ENCODE measurements around the gene KIF3A. TPM values are rescaled to one million over a fixed set of nuclear protein-coding genes. Genes with fewer than 3 reads are reported as not detected.

The KIF3A gene
- total RNA-seq, 4 donors from 2014 or later: 1.5 to 32.2 (median 4.0) TPM

DNA sequence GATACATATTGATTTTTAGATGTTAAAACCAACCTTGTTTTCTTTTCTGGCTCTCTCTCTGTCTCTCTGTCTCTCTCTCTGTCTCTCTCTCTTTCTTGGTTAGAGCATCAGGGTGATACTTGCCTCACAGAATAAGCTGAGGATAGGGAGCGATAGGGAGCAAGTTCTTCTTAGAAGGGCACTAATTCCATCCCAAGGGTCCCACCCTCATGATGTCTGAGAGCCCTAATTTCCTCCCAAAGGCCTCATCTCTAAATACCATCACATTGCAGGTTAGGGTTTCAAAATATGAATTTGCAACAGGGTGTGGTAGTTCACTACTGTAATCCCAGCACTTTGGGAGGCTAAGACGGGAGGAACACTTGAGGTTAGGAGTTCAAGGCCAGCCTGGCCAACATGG, 4.8 kb upstream of the KIF3A start:
- DNase-seq: no peak
- Histone ChIP-seq H3K36me3 (no peaks in the 10 kb centered on the region), H3K27ac (no peak overlapping the region), H3K4me3 (no peak overlapping the region), H3K27me3 (peaks cover 0 to 3% of the 10 kb centered on the region in 2 donors), H3K4me1 (peaks cover 0 to 3% (median 0%) of the 10 kb centered on the region in 4 donors), H3K9me3 (no peaks in the 10 kb centered on the region)
- TF ChIP-seq POLR2A (IDR thresholded peaks at IDR 0.05): no peak
- TF ChIP-seq, protein P1, sequence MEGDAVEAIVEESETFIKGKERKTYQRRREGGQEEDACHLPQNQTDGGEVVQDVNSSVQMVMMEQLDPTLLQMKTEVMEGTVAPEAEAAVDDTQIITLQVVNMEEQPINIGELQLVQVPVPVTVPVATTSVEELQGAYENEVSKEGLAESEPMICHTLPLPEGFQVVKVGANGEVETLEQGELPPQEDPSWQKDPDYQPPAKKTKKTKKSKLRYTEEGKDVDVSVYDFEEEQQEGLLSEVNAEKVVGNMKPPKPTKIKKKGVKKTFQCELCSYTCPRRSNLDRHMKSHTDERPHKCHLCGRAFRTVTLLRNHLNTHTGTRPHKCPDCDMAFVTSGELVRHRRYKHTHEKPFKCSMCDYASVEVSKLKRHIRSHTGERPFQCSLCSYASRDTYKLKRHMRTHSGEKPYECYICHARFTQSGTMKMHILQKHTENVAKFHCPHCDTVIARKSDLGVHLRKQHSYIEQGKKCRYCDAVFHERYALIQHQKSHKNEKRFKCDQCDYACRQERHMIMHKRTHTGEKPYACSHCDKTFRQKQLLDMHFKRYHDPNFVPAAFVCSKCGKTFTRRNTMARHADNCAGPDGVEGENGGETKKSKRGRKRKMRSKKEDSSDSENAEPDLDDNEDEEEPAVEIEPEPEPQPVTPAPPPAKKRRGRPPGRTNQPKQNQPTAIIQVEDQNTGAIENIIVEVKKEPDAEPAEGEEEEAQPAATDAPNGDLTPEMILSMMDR (IDR thresholded peaks at IDR 0.05): no peak

DNA sequence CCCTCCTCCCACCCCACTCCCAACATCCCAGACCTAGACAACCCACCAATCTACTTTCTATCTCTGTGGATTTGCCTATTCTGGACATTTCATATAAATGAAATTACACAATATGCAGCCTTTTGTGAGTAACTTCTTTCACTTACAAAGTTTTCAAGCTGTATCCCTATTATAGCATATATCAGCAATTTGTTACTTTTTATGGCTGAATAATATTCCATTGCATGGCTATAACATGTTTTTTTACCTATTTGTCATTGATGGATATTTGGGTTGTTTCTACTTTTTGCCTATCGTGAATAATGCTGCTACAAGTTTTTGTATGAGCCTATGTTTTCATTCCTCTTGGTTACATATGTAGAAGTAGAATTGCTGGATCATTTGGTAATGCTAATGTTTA, 1.9 kb upstream of the KIF3A start:
- Histone ChIP-seq H3K27me3 (no peaks in the 10 kb centered on the region), H3K4me3 (no peak overlapping the region), H3K9me3 (no peaks in the 10 kb centered on the region), H3K27ac (no peak overlapping the region), H3K36me3 (no peaks in the 10 kb centered on the region), H3K4me1 (peaks cover 0 to 6% (median 2%) of the 10 kb centered on the region in 4 donors)
- TF ChIP-seq, protein P1 (IDR thresholded peaks at IDR 0.05): no peak
- no peak for TF ChIP-seq POLR2A (IDR thresholded peaks at IDR 0.05)
- no peak for DNase-seq

DNA sequence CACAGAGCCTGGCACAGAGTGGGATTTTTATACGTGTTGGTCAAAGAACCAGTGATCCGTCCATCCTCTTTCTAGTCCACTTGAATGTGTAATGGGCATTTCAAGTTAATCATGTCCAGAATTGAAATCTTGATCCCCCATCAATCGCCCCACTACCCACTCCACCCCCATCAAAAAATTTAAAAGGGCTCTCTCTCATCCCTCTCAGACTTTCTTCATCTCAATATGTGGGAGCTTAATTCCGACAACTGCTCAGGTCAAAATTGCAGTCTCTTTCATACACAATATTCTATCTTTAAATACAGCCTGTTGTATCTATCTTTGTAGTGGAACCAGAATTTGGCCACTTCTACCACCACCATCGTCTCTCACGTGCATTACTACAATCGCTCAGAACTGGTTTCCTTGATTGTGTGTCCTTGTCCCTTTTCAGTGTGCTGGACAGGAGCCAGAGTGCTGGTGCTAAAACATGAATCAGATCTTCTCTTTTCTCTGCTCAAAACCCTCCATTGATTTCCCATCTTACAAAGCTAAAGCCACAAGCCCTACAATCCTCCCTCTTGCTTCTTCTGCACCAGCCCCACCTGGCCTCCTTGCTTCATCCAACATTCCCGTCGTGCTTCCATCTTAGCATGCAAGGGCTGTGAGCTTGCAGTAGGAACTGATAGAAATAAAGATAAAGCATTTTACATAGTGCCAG, 786 bp upstream of the KIF3A start:
- H3K27ac ChIP-seq: peak overlapping the region in 3 of 4 donors; percentile 65 to 88 (median 70)
- no peaks in the 10 kb centered on the region for H3K9me3 ChIP-seq
- TF ChIP-seq, protein P1 (IDR thresholded peaks at IDR 0.05): no peak
- no peak for TF ChIP-seq POLR2A (IDR thresholded peaks at IDR 0.05)

DNA sequence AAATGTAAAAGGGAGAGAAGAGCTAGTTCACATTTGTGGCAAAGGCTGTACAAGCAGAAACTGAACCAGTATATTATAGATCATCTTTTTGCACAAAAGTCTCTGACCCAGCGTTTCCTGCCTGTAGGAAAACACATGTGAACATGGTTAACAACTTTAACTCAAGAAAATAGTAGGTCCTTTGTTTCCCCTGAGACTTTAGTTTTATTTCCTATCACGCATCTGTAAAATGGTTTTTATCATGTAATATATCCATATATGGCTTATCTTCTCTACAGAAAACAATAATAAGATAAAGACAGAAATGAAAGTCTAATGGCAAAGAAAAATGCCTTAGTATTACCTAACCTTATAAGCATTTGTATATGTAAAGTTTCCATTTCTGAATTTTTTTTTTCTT, 2.7 kb downstream of the KIF3A start:
- TF ChIP-seq, protein P1 (IDR thresholded peaks at IDR 0.05): no peak
- TF ChIP-seq POLR2A (IDR thresholded peaks at IDR 0.05): no peak
- no peak overlapping the region for H3K4me3 ChIP-seq
- no peaks in the 10 kb centered on the region for H3K27me3 ChIP-seq
- no peaks in the 10 kb centered on the region for H3K36me3 ChIP-seq
- no peaks in the 10 kb centered on the region for H3K9me3 ChIP-seq
- peaks cover 0 to 6% (median 2%) of the 10 kb centered on the region in 4 donors for H3K4me1 ChIP-seq
- H3K27ac ChIP-seq: no peak overlapping the region
- no peak for DNase-seq

More for the DNA sequence above, 786 bp upstream of the KIF3A start:
- peaks cover 0 to 6% (median 2%) of the 10 kb centered on the region in 4 donors for H3K4me1 ChIP-seq
- H3K4me3 ChIP-seq: peak overlapping the region; percentile 84 to 90 (median 88)
- H3K36me3 ChIP-seq: no peaks in the 10 kb centered on the region
- no peaks in the 10 kb centered on the region for H3K27me3 ChIP-seq
- no peak for DNase-seq

DNA sequence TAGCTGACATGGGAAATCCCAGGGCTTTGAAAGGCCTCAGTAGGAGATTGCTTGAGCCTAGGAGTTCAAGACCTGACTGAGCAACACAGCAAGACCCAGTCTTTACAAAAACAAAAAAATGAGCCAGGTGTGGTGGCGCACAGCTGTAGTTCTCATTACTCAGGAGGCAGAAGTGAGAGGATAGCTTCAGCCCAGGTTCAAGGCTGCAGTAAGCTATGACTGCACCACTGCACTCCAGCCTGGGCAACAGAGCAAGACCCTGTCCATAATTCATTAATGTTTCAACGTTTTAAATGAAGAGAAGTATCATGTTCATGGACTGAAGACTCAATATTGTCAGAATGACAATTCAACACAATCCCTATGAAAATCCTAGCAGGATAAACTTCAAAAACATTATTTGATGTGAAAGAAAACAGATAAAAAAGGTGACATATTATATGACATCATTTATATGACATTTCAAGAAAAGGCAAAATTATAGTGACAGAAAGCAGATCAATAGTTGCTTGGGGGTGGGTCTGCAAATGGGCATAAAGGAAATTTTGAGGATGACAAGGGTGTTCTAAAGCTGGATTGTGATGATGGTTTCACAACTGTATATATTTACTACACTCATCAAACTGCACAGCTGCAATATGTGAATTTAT, 3.7 kb downstream of the KIF3A start:
- H3K9me3 ChIP-seq: no peaks in the 10 kb centered on the region
- no peak overlapping the region for H3K4me3 ChIP-seq
- H3K27me3 ChIP-seq: no peaks in the 10 kb centered on the region
- H3K4me1 ChIP-seq: peaks cover 0 to 6% (median 2%) of the 10 kb centered on the region in 4 donors
- no peaks in the 10 kb centered on the region for H3K36me3 ChIP-seq
- TF ChIP-seq POLR2A (IDR thresholded peaks at IDR 0.05): no peak
- TF ChIP-seq, protein P1 (IDR thresholded peaks at IDR 0.05): no peak
- DNase-seq: no peak
- H3K27ac ChIP-seq: no peak overlapping the region

Measured in Peyer's patch (tissue), 4 donors.